ENCODE data around the gene NEDD4. TPM values are rescaled to one million over a fixed set of nuclear protein-coding genes. Genes with fewer than 3 reads are reported as not detected.
"Not testable (repeated sequence)": the region's sequence is repeated elsewhere in the genome, so short reads cannot be mapped to it uniquely, and the experiment has no call there.

Gene NEDD4
- total RNA-seq, 2 donors from 2014 or later = 7.2 to 11.1 TPM

GRCh38 chr15:56023160-56023559, 29.7 kb upstream of the NEDD4 start:
- not testable (repeated sequence) for H3K27me3 Mint-ChIP-seq; H3K36me3 Mint-ChIP-seq (ENCODE audit: low read depth); H3K4me1 Mint-ChIP-seq; H3K9me3 ChIP-seq (ENCODE audit: control insufficient read depth, low read length, poor library complexity, severe bottlenecking); DNase-seq; H3K4me3 Mint-ChIP-seq; H3K27ac Mint-ChIP-seq; ATAC-seq

- ATAC-seq = no peak
- no peak overlapping the region for H3K4me3 Mint-ChIP-seq
- no peak for DNase-seq
- H3K36me3 Mint-ChIP-seq (ENCODE audit: low read depth) = no peaks in the 10 kb centered on the region
- no peak overlapping the region for H3K27ac Mint-ChIP-seq
- no peaks in the 10 kb centered on the region for H3K4me1 Mint-ChIP-seq
- H3K27me3 Mint-ChIP-seq = peaks cover 2% of the 10 kb centered on the region
- H3K9me3 ChIP-seq (ENCODE audit: control insufficient read depth, low read length, poor library complexity, severe bottlenecking) = no peaks in the 10 kb centered on the region
Measured at GRCh38 chr15:56019819-56020486, 26.5 kb upstream of the NEDD4 start.

- Mint-ChIP-seq H3K36me3 (ENCODE audit: low read depth) (no peaks in the 10 kb centered on the region), H3K27ac (no peak overlapping the region), H3K27me3 (no peaks in the 10 kb centered on the region), H3K4me1 (no peaks in the 10 kb centered on the region), H3K4me3 (no peak overlapping the region)
- ATAC-seq (no peak), DNase-seq (no peak)
- no peaks in the 10 kb centered on the region for H3K9me3 ChIP-seq (ENCODE audit: control insufficient read depth, low read length, poor library complexity, severe bottlenecking)
Measured at GRCh38 chr15:56019060-56019793, 25.8 kb upstream of the NEDD4 start.

GRCh38 chr15:56017920-56018319, 24.5 kb upstream of the NEDD4 start:
- H3K4me3 Mint-ChIP-seq = no peak overlapping the region
- H3K27ac Mint-ChIP-seq = no peak overlapping the region
- no peak for DNase-seq
- no peaks in the 10 kb centered on the region for H3K36me3 Mint-ChIP-seq (ENCODE audit: low read depth)
- no peak for ATAC-seq
- H3K4me1 Mint-ChIP-seq = no peaks in the 10 kb centered on the region
- H3K9me3 ChIP-seq (ENCODE audit: control insufficient read depth, low read length, poor library complexity, severe bottlenecking) = no peaks in the 10 kb centered on the region
- H3K27me3 Mint-ChIP-seq = no peaks in the 10 kb centered on the region

GRCh38 chr15:56017511-56017910, 24.1 kb upstream of the NEDD4 start:
- Mint-ChIP-seq H3K27ac (no peak overlapping the region), H3K4me1 (no peaks in the 10 kb centered on the region), H3K4me3 (no peak overlapping the region), H3K36me3 (ENCODE audit: low read depth) (no peaks in the 10 kb centered on the region), H3K27me3 (no peaks in the 10 kb centered on the region)
- DNase-seq (no peak), ATAC-seq (no peak)
- H3K9me3 ChIP-seq (ENCODE audit: control insufficient read depth, low read length, poor library complexity, severe bottlenecking) = no peaks in the 10 kb centered on the region

- no peak overlapping the region for H3K4me3 Mint-ChIP-seq
- no peaks in the 10 kb centered on the region for H3K9me3 ChIP-seq (ENCODE audit: control insufficient read depth, low read length, poor library complexity, severe bottlenecking)
- H3K4me1 Mint-ChIP-seq = no peaks in the 10 kb centered on the region
- DNase-seq (no peak), ATAC-seq (no peak)
- no peaks in the 10 kb centered on the region for H3K27me3 Mint-ChIP-seq
- H3K27ac Mint-ChIP-seq = no peak overlapping the region
- H3K36me3 Mint-ChIP-seq (ENCODE audit: low read depth) = no peaks in the 10 kb centered on the region
Measured at GRCh38 chr15:56016281-56016680, 22.9 kb upstream of the NEDD4 start.

- ATAC-seq (no peak), DNase-seq (no peak)
- H3K4me1 Mint-ChIP-seq = no peaks in the 10 kb centered on the region
- no peaks in the 10 kb centered on the region for H3K27me3 Mint-ChIP-seq
- H3K4me3 Mint-ChIP-seq = no peak overlapping the region
- H3K27ac Mint-ChIP-seq = no peak overlapping the region
- H3K36me3 Mint-ChIP-seq (ENCODE audit: low read depth) = no peaks in the 10 kb centered on the region
- no peaks in the 10 kb centered on the region for H3K9me3 ChIP-seq (ENCODE audit: control insufficient read depth, low read length, poor library complexity, severe bottlenecking)
Measured at GRCh38 chr15:56014677-56015076, 21.3 kb upstream of the NEDD4 start.

- H3K4me1 Mint-ChIP-seq; H3K27ac Mint-ChIP-seq; H3K9me3 ChIP-seq (ENCODE audit: control insufficient read depth, low read length, poor library complexity, severe bottlenecking); H3K27me3 Mint-ChIP-seq; H3K36me3 Mint-ChIP-seq (ENCODE audit: low read depth): not testable (repeated sequence)
- DNase-seq = peak in 2 of 3 donors; percentile 5 to 9
- ATAC-seq = peak; percentile 50
- peak overlapping the region; percentile 12 for H3K4me3 Mint-ChIP-seq
Measured at GRCh38 chr15:56007053-56007452, 13.6 kb upstream of the NEDD4 start.

GRCh38 chr15:56006371-56006770, 13.0 kb upstream of the NEDD4 start:
- H3K4me3 Mint-ChIP-seq, H3K27ac Mint-ChIP-seq: not testable (repeated sequence)

GRCh38 chr15:56004281-56004680, 10.9 kb upstream of the NEDD4 start:
- not testable (repeated sequence) for DNase-seq; H3K9me3 ChIP-seq (ENCODE audit: control insufficient read depth, low read length, poor library complexity, severe bottlenecking); H3K4me3 Mint-ChIP-seq; ATAC-seq; H3K36me3 Mint-ChIP-seq (ENCODE audit: low read depth); H3K27ac Mint-ChIP-seq; H3K4me1 Mint-ChIP-seq; H3K27me3 Mint-ChIP-seq

More at GRCh38 chr15:56006371-56006770, 13.0 kb upstream of the NEDD4 start:
- H3K27me3 Mint-ChIP-seq; H3K36me3 Mint-ChIP-seq (ENCODE audit: low read depth); H3K9me3 ChIP-seq (ENCODE audit: control insufficient read depth, low read length, poor library complexity, severe bottlenecking); DNase-seq; ATAC-seq; H3K4me1 Mint-ChIP-seq: not testable (repeated sequence)

- H3K4me3 Mint-ChIP-seq; ATAC-seq; H3K36me3 Mint-ChIP-seq (ENCODE audit: low read depth); H3K9me3 ChIP-seq (ENCODE audit: control insufficient read depth, low read length, poor library complexity, severe bottlenecking); H3K27ac Mint-ChIP-seq; H3K4me1 Mint-ChIP-seq; DNase-seq: not testable (repeated sequence)
- peaks cover 12% of the 10 kb centered on the region for H3K27me3 Mint-ChIP-seq
Measured at GRCh38 chr15:56003777-56004176, 10.4 kb upstream of the NEDD4 start.

- not testable (repeated sequence) for H3K4me1 Mint-ChIP-seq; DNase-seq; H3K9me3 ChIP-seq (ENCODE audit: control insufficient read depth, low read length, poor library complexity, severe bottlenecking); H3K27ac Mint-ChIP-seq; ATAC-seq; H3K36me3 Mint-ChIP-seq (ENCODE audit: low read depth); H3K4me3 Mint-ChIP-seq
- H3K27me3 Mint-ChIP-seq = peaks cover 12% of the 10 kb centered on the region
Measured at GRCh38 chr15:56003277-56003676, 9.9 kb upstream of the NEDD4 start.

- Mint-ChIP-seq H3K36me3 (ENCODE audit: low read depth) (no peaks in the 10 kb centered on the region), H3K27me3 (peaks cover 15% of the 10 kb centered on the region), H3K4me3 (no peak overlapping the region), H3K27ac (no peak overlapping the region), H3K4me1 (no peaks in the 10 kb centered on the region)
- no peaks in the 10 kb centered on the region for H3K9me3 ChIP-seq (ENCODE audit: control insufficient read depth, low read length, poor library complexity, severe bottlenecking)
- no peak for DNase-seq
- no peak for ATAC-seq
Measured at GRCh38 chr15:56001471-56002078, 8.2 kb upstream of the NEDD4 start.

All from T-helper 17 cell (primary cell).